H1 (cell line): ENCODE data around the gene MCL1. TPM values are rescaled to one million over a fixed set of nuclear protein-coding genes. Genes with fewer than 3 reads are reported as not detected.

ENCODE experiments used
- JUND ChIP-seq: IDR thresholded peaks from 2 replicates; pipeline ENCODE4 v1.6.1; 2011; ENCODE audit warnings: mild to moderate bottlenecking, improper control_type of control experiment, low read length
- MAFK ChIP-seq: IDR thresholded peaks from 2 replicates; pipeline ENCODE4 v1.6.1; 2012; ENCODE audit warnings: low read depth, mild to moderate bottlenecking, improper control_type of control experiment, low read length
- polyA plus RNA-seq, 7 experiments: library from polyadenylated mRNA; depleted of rRNA in 3 of 7; stranded (reverse) in 5 of 7; unstranded in 2 of 7; fragments of >200 nt in 5 of 7; fragments of 200-250 nt in 2 of 7; gene quantifications; 1 replicate in 5 of 7; 2 replicates in 1 of 7; 4 replicates in 1 of 7; pipeline versions ENCODE4 v1.2.1 to v1.2.3, GENCODE V29; 2011 to 2013; ENCODE audit warnings: missing spikeins in 2 of 7, mixed read lengths in 2 of 7
- total RNA-seq: library from RNA; stranded (reverse); fragmentation: NEBNext Ultra II Directional; extraction: Animal tissue kit (Norgen Biotek cat#: 25700); gene quantifications from 2 replicates; pipeline ENCODE4 v1.2.1, GENCODE V29; 2021

MCL1 gene
- total and polyA plus RNA-seq, 2 of the 8 experiments (the other 6 are each of a cell fraction or from before 2014, with no cell fraction given): 61.1 to 218 TPM

- no peak for TF ChIP-seq JUND
- TF ChIP-seq MAFK: no peak
- TF ChIP-seq, all 59 proteins: peak for 2
Observed at GRCh38 chr1:150628766-150629114, 49.3 kb upstream of the MCL1 start (continued).
